NT2/D1 (cell line): Measurements from ENCODE around the gene OSM.

Experiments
- DNase-seq: peaks from one replicate; pipeline ENCODE4 v3.0.0-alpha.2; 2011; ENCODE audit warnings: low read depth, low spot score
- H3K27me3 ChIP-seq: 2 replicates; pipeline ENCODE4 v1.6.0; 2011; ENCODE audit warnings: mild to moderate bottlenecking; ENCODE audit not compliant: insufficient read length, insufficient read depth
- H3K36me3 ChIP-seq: 2 replicates; pipeline ENCODE4 v1.6.1; 2011; ENCODE audit warnings: mild to moderate bottlenecking, low read length, mixed read lengths; ENCODE audit not compliant: insufficient read depth, insufficient read length
- H3K4me1 ChIP-seq: 2 replicates; pipeline ENCODE4 v1.5.1; 2011; ENCODE audit not compliant: insufficient read depth, insufficient read length
- H3K4me3 ChIP-seq: 2 replicates; pipeline ENCODE4 v1.5.1; 2011; ENCODE audit warnings: low read depth; ENCODE audit not compliant: insufficient read length
- H3K9ac ChIP-seq: 2 replicates; pipeline ENCODE4 v1.6.0; 2011; ENCODE audit warnings: low read depth; ENCODE audit not compliant: insufficient read length
- H3K9me3 ChIP-seq: 2 replicates; pipeline ENCODE4 v1.5.1; 2011; ENCODE audit warnings: mild to moderate bottlenecking, low read length; ENCODE audit not compliant: insufficient read depth
- SUZ12 ChIP-seq: IDR thresholded peaks from 2 replicates; pipeline ENCODE4 v1.6.1; 2011; ENCODE audit not compliant: insufficient read length, insufficient read depth; ENCODE audit errors: extremely low read depth
- YY1 ChIP-seq: IDR thresholded peaks from 2 replicates; pipeline ENCODE4 v1.6.1; 2011; ENCODE audit not compliant: insufficient read length, insufficient read depth
- ZNF274 ChIP-seq: IDR thresholded peaks from 2 replicates; pipeline ENCODE4 v1.6.1; 2011; ENCODE audit warnings: mild to moderate bottlenecking, low read depth, low read length

Gene OSM

DNA sequence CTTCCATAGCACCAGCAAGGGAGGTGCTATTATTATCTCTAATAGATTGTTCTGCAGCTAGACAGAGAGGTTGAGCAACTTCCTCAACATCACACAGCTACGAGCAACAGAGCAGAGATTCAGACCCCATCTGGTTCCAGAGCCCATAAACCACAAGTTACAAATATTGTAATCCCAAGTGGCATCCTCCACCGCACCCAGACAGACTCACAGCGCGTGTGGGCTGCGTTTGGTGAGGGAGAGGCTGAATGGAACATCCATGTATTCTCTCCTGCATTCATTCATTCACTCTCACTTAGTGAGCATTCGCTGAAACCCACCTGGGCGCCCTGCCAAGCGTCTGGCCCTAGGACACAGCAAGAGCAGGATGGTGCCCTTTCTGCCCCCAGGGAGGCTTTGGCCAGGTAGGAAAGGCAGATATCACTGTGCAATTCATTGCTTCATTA, 53.6 kb downstream of the OSM start:
- DNase-seq = no peak
- no peak overlapping the region for H3K9ac ChIP-seq
- no peaks in the 10 kb centered on the region for H3K9me3 ChIP-seq

More for the DNA sequence above, 53.6 kb downstream of the OSM start:
- H3K4me3 ChIP-seq = no peak overlapping the region
- TF ChIP-seq ZNF274 (no peak), SUZ12 (no peak), YY1 (no peak)
- peaks cover 16% of the 10 kb centered on the region for H3K27me3 ChIP-seq
- H3K4me1 ChIP-seq = peaks cover 11% of the 10 kb centered on the region
- no peaks in the 10 kb centered on the region for H3K36me3 ChIP-seq
